Bronchial smooth muscle cell (primary cell): Measurements from ENCODE around the gene SULT1B1. TPM values are rescaled to one million over a fixed set of nuclear protein-coding genes. Genes with fewer than 3 reads are reported as not detected.

ENCODE experiments used
- total RNA-seq: library from RNA; depleted of rRNA; stranded (reverse); fragments of >200 nt; gene quantifications from 2 replicates; pipeline ENCODE4 v1.2.1, GENCODE V29; 2014

SULT1B1 gene
- 0.32 TPM in 1 of 2 replicates, not detected in the other for total RNA-seq

DNA sequence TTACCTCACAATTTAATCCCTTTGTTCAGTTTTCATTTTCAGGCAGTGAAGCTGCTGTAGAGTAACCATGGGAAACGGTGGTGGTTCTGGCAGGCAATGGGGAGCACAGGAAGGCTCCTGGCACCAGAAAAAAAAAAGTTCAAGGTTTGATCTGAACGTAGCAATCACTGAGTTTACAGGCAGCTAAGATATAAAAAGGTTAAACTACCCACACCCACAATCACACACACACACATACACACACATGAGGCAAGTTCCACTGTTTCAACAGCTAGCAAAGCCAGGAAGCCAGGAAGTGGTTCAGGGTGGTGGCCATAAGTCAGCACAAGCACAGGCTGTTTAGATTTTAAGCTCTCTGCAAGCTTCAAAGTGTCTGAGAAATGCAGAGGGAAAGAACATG, at the start of gene SULT1B1:
TSS of gene SULT1B1 (minus strand) at position 166 of the 400 bp plus-strand sequence. CDS start 5,403 bp downstream, outside the sequence.

Other genes starting within 250 kb of the SULT1B1 start
- not detected in 2 replicates for gene UGT2A2, start 121.0 kb downstream of the SULT1B1 start, total RNA-seq
- not detected in 2 replicates for gene UGT2A1, start 107.4 kb downstream of the SULT1B1 start, total RNA-seq
- 0.16 TPM in 1 of 2 replicates, not detected in the other for gene SULT1E1, start 99.5 kb upstream of the SULT1B1 start, total RNA-seq
- gene CSN1S1, start 170.4 kb upstream of the SULT1B1 start, total RNA-seq = not detected in 2 replicates
- gene CSN2, start 205.1 kb upstream of the SULT1B1 start, total RNA-seq = not detected in 2 replicates
- gene STATH, start 235.3 kb upstream of the SULT1B1 start, total RNA-seq = not detected in 2 replicates